BE2C (cell line): ENCODE results near the gene LRBA.

Experiments used
- DNase-seq: peaks from one replicate; pipeline ENCODE4 v3.0.0-alpha.2; 2020
- H3K27me3 ChIP-seq: fragments of 250-450 bp; sonication (Bioruptor Pico); 2 replicates; pipeline ENCODE4 v1.5.1; 2020; ENCODE audit warnings: mild to moderate bottlenecking
- H3K36me3 ChIP-seq: fragments of 250-450 bp; sonication (Bioruptor Pico); 2 replicates; pipeline ENCODE4 v1.5.1; 2020; ENCODE audit warnings: mild to moderate bottlenecking
- H3K4me1 ChIP-seq: fragments of 250-450 bp; sonication (Bioruptor Pico); 2 replicates; pipeline ENCODE4 v1.5.1; 2020
- H3K4me3 ChIP-seq: 2 replicates; pipeline ENCODE4 v1.5.1; 2011; ENCODE audit warnings: low read depth, low read length
- H3K9me3 ChIP-seq: fragments of 250-450 bp; sonication (Bioruptor Pico); 2 replicates; pipeline ENCODE4 v1.5.1; 2020
- CTCF ChIP-seq: IDR thresholded peaks from 2 replicates; pipeline ENCODE4 v1.5.1; 2012; ENCODE audit warnings: mild to moderate bottlenecking, low read depth, low read length

Gene LRBA

GRCh38 chr4:150855981-150856510 lies 159.0 kb downstream of the LRBA start:
- Histone ChIP-seq H3K4me1 (peaks cover 6% of the 10 kb centered on the region), H3K27me3 (no peaks in the 10 kb centered on the region), H3K9me3 (no peaks in the 10 kb centered on the region), H3K36me3 (no peaks in the 10 kb centered on the region), H3K4me3 (no peak overlapping the region)
- DNase-seq: no peak
- no peak for TF ChIP-seq CTCF

- Histone ChIP-seq H3K27me3 (no peaks in the 10 kb centered on the region), H3K4me1 (peaks cover 6% of the 10 kb centered on the region), H3K4me3 (no peak overlapping the region), H3K9me3 (no peaks in the 10 kb centered on the region), H3K36me3 (no peaks in the 10 kb centered on the region)
- no peak for DNase-seq
- no peak for TF ChIP-seq CTCF
Observed at GRCh38 chr4:150854600-150854999, 160.5 kb downstream of the LRBA start.

- Histone ChIP-seq H3K27me3 (no peaks in the 10 kb centered on the region), H3K9me3 (no peaks in the 10 kb centered on the region), H3K36me3 (no peaks in the 10 kb centered on the region; the same call in 1 of the 2 replicates), H3K4me1 (peaks cover 6% of the 10 kb centered on the region), H3K4me3 (no peak overlapping the region)
- no peak for DNase-seq
- no peak for TF ChIP-seq CTCF
Observed at GRCh38 chr4:150853882-150854281, 161.2 kb downstream of the LRBA start.

GRCh38 chr4:150852216-150852615 lies 162.9 kb downstream of the LRBA start:
- no peak for DNase-seq
- H3K27me3 ChIP-seq: no peaks in the 10 kb centered on the region
- peaks cover 6% of the 10 kb centered on the region for H3K4me1 ChIP-seq
- no peak for TF ChIP-seq CTCF
- no peaks in the 10 kb centered on the region for H3K9me3 ChIP-seq
- no peak overlapping the region for H3K4me3 ChIP-seq
- no peaks in the 10 kb centered on the region; the same call in 1 of the 2 replicates for H3K36me3 ChIP-seq

GRCh38 chr4:150849016-150849415 lies 166.1 kb downstream of the LRBA start:
- Histone ChIP-seq H3K4me1 (no peaks in the 10 kb centered on the region), H3K36me3 (peaks cover 5% of the 10 kb centered on the region), H3K4me3 (no peak overlapping the region), H3K27me3 (no peaks in the 10 kb centered on the region), H3K9me3 (no peaks in the 10 kb centered on the region)
- no peak for TF ChIP-seq CTCF
- DNase-seq: no peak

- Histone ChIP-seq H3K4me1 (no peaks in the 10 kb centered on the region), H3K36me3 (no peaks in the 10 kb centered on the region; the same call in none of the 2 replicates), H3K9me3 (no peaks in the 10 kb centered on the region), H3K4me3 (no peak overlapping the region), H3K27me3 (no peaks in the 10 kb centered on the region)
- no peak for TF ChIP-seq CTCF
- no peak for DNase-seq
Observed at GRCh38 chr4:150828159-150828558, 186.9 kb downstream of the LRBA start.
